HL-60 (cell line): ENCODE data around the gene RGPD6.
"Not testable (repeated sequence)": the region's sequence is repeated elsewhere in the genome, so short reads cannot be mapped to it uniquely, and the experiment has no call there.

Source experiments
- DNase-seq, 2 experiments: peaks; one replicate each; pipeline ENCODE4 v3.0.0-alpha.2; 2010 to 2020; ENCODE audit warnings: low read depth in 1 of 2, low spot score in 1 of 2
- H3K27ac ChIP-seq: fragments of 250-450 bp; sonication (Bioruptor Pico); replicated peaks from 2 replicates; pipeline ENCODE4 v1.5.1; 2020; ENCODE audit warnings: mild to moderate bottlenecking, moderate library complexity
- H3K27me3 ChIP-seq: fragments of 250-450 bp; sonication (Bioruptor Pico); 2 replicates; pipeline ENCODE4 v1.5.1; 2021; ENCODE audit warnings: mild to moderate bottlenecking, moderate library complexity; ENCODE audit not compliant: insufficient read depth, poor library complexity, severe bottlenecking
- H3K4me3 ChIP-seq: replicated peaks from 2 replicates; pipeline ENCODE4 v1.5.1; 2011; ENCODE audit warnings: mild to moderate bottlenecking, control low read depth, low read length; ENCODE audit not compliant: insufficient read depth

RGPD6 gene

DNA sequence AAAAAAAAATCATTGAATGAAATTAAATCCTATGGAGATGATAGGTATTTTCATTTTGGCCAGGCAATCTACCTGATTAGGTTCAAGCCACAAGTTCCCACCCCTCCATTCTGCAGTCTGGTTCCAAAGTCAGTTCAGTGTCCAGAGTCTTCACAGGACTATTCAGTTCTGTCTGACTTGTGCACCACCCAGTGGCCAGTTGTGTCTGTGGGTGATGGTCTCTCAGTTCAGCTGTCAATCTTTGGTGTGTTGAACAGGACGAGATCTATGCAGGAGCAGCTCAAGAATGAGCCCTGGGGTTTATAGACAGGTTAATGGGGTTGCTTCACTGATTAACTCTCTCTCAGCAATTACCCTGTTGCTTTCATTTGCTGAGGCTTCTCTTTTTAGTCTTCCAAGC, 1.4 kb upstream of the RGPD6 start:
- not testable (repeated sequence) for H3K27ac ChIP-seq, H3K27me3 ChIP-seq, H3K4me3 ChIP-seq, DNase-seq

- DNase-seq, H3K27me3 ChIP-seq: not testable (repeated sequence)
Observed at GRCh38 chr2:110499755-110500377, 77.2 kb downstream of the RGPD6 start.

GRCh38 chr2:110496027-110496426, 81.0 kb downstream of the RGPD6 start:
- not testable (repeated sequence) for H3K27ac ChIP-seq, DNase-seq, H3K27me3 ChIP-seq, H3K4me3 ChIP-seq

More at GRCh38 chr2:110499755-110500377, 77.2 kb downstream of the RGPD6 start:
- not testable (repeated sequence) for H3K27ac ChIP-seq, H3K4me3 ChIP-seq

- H3K27ac ChIP-seq, H3K4me3 ChIP-seq, H3K27me3 ChIP-seq, DNase-seq: not testable (repeated sequence)
Observed at GRCh38 chr2:110494488-110494887, 82.5 kb downstream of the RGPD6 start.

DNA sequence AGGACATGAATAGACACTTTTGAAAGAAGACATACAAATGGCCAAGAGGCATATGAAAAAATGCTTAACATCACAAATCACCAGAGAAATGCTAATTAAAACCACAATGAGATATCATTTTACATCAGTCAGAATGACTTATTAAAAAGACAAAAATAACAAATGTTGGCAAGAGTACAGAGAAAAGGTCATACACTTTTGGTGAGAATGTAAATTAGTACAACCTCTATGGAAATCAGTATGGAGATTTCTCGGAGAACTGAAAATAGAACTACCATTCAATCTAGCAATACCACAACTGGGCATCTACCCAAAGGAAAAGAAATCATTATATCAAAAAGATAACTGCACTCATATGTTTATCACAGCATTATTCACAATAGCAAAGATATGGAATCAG, 88.0 kb downstream of the RGPD6 start:
- not testable (repeated sequence) for H3K4me3 ChIP-seq, H3K27ac ChIP-seq, H3K27me3 ChIP-seq, DNase-seq

DNA sequence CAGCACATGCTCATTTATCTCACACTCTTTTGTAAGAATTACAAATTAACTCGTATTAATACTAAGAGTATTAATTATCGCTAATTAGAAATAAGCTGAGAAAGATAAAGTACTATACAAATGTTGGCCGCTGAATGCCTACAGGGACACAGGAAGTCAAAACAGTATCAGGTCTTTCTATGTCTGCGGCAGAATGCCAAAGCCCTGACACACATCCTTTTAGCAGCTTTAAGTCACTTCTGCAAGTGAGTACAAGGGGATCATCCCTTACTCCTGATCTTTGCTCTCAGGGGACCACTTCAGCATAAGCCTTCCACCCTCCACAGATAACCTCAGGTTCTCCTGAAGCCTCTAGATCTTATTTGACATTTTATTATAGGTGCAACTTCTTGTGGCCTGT, 94.3 kb downstream of the RGPD6 start:
- not testable (repeated sequence) for H3K4me3 ChIP-seq, DNase-seq, H3K27me3 ChIP-seq, H3K27ac ChIP-seq

- not testable (repeated sequence) for H3K27me3 ChIP-seq, DNase-seq, H3K27ac ChIP-seq, H3K4me3 ChIP-seq
Observed at GRCh38 chr2:110481200-110481599, 95.8 kb downstream of the RGPD6 start.

- not testable (repeated sequence) for H3K27ac ChIP-seq, H3K27me3 ChIP-seq, DNase-seq, H3K4me3 ChIP-seq
Observed at GRCh38 chr2:110480084-110480483, 96.9 kb downstream of the RGPD6 start.

DNA sequence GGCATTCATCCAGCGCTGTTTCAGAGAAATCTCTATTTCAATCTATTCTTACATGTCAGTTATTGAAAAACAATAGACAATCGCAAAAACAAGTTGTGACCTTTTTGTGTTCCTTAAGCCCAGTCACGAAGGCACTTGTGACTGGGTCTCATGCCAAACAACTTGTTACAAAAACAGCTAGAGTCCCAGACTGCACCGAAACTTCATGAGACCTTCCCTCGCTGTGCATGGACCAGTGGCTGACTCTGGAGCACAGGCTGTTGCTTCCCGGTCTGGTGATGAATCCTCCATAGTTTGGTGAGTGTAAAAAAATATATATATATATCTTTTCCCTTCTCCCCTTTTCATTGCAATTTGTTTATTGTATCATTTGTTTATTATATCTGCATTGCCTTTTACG, 99.7 kb downstream of the RGPD6 start:
- DNase-seq, H3K27me3 ChIP-seq, H3K27ac ChIP-seq, H3K4me3 ChIP-seq: not testable (repeated sequence)

GRCh38 chr2:110476952-110477351, 100.1 kb downstream of the RGPD6 start:
- DNase-seq, H3K27me3 ChIP-seq, H3K27ac ChIP-seq, H3K4me3 ChIP-seq: not testable (repeated sequence)

DNA sequence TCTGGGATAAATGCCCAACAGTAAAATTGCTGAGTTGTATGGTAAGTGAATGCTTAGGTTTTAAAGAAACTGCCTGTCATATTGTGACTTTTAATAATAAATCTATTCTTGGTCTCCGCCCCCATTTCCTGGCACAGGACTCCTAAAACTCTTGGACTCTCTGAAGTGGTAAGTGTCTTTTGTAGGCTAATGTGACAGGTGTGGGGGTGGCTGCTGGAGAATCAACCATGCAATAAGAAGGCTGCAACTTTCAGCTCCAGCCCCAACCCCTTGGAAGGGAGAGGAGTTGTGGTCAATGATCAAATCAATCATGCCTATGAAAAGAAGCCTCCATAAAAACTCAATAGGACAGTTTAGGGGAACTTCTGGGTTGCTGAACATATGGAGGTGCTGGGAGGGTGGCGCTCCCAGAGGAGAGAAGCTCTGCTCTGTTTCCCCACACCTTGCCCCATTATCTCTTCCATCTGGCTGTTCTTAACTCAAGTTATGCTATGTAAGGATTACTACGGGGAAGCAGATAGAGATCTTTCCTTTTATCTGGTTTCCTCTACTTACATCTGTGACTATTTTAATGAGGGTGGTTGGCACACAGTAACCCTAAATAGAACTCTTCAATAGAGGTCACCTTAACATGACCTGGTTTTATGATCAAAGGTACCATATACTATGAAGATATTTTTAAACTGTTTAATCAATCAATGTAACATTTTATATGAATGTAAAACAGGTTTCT, 101.2 kb downstream of the RGPD6 start:
- not testable (repeated sequence) for DNase-seq, H3K4me3 ChIP-seq, H3K27ac ChIP-seq, H3K27me3 ChIP-seq

DNA sequence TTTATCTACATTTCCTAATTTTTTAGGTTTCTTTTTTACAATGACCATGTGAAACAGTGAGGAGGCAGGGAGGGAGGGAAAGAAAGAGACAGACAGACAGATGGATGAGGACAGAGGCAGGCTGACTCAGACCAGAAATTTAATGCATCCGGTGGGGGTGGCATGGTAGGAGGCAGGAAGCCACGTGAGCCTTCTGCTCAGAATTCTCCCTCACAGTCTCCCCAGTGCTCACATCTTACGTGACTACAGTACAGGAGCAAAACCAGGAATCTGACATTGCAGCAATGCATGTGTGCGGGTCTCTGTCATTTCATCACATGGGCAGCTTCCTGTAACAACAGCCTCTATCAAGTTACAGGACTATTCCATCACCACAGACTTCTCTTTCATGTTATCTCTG, 102.1 kb downstream of the RGPD6 start:
- not testable (repeated sequence) for H3K4me3 ChIP-seq, H3K27ac ChIP-seq, DNase-seq, H3K27me3 ChIP-seq

GRCh38 chr2:110473059-110473358, 104.0 kb downstream of the RGPD6 start:
- DNase-seq, H3K27ac ChIP-seq, H3K27me3 ChIP-seq, H3K4me3 ChIP-seq: not testable (repeated sequence)

DNA sequence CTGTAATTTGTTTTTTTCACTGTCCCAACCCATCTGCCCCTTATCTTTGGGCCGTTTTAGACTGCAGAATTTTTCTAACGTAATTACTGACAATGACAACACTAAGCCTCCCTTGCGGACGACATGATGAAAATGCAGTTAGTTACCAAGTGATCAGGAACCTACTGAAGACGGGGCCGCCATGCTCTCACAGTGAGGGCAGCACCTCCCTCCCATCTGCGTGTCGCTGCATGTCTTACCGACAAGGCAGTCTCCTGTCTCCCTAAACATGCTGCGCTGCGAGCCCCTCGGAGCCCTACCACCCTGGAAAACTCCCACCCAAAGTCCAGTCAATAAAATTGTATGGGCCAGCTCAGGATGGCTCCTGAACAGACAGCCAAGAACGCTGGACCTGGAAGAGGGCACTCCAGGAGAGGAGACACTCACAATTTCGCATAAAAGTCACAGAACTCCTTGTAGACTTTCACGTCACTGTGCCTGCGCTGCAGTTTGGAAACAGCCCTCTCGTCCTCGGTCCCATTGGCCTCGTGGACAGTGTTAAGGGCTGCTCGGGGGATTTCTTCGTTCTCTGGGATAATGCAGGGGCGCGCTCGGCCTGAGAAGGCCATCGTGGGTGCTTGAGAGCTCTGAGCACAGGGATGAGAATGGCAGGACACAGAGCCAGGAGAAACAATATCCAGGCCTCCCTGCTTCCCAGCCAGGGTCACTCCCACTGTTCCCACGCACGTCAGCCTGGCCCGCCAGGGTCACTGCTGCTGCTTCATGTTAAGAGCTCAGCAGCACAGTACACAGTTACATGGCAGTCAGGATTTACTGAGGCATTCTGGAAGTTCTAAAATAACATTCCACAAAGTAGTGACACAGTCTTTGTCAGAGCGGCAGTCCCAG, 104.6 kb downstream of the RGPD6 start, which contains the start of gene LIMS4:
Gene LIMS4 (minus strand): TSS at position 646 of the 888 bp plus-strand sequence. CDS start 38 bp downstream, at position 608.
- not testable (repeated sequence) for H3K27ac ChIP-seq, DNase-seq, H3K27me3 ChIP-seq, H3K4me3 ChIP-seq

DNA sequence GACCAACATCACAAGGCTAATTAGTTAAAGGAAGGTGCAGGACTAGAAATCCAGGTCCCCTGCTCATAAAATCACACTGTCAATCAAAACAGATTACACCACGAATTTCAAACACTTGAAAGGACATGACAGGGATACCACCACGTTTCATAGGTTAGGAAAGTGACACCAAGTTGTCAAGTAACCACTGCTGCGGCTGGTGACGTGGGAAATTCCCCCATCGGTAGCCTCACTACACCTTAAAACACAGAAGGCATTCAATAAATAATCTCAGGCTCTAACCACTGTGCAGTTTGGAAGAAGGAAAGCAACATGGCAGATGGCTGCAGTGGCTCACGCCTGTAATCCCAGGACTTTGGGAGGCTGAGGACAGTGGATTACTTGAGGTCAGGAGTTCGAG, 108.1 kb downstream of the RGPD6 start:
- not testable (repeated sequence) for H3K27me3 ChIP-seq, H3K4me3 ChIP-seq, H3K27ac ChIP-seq, DNase-seq
